Measurements from ENCODE around the gene RBPMS2.
"Not testable (repeated sequence)": the region's sequence is repeated elsewhere in the genome, so short reads cannot be mapped to it uniquely, and the experiment has no call there.

RBPMS2 gene

DNA sequence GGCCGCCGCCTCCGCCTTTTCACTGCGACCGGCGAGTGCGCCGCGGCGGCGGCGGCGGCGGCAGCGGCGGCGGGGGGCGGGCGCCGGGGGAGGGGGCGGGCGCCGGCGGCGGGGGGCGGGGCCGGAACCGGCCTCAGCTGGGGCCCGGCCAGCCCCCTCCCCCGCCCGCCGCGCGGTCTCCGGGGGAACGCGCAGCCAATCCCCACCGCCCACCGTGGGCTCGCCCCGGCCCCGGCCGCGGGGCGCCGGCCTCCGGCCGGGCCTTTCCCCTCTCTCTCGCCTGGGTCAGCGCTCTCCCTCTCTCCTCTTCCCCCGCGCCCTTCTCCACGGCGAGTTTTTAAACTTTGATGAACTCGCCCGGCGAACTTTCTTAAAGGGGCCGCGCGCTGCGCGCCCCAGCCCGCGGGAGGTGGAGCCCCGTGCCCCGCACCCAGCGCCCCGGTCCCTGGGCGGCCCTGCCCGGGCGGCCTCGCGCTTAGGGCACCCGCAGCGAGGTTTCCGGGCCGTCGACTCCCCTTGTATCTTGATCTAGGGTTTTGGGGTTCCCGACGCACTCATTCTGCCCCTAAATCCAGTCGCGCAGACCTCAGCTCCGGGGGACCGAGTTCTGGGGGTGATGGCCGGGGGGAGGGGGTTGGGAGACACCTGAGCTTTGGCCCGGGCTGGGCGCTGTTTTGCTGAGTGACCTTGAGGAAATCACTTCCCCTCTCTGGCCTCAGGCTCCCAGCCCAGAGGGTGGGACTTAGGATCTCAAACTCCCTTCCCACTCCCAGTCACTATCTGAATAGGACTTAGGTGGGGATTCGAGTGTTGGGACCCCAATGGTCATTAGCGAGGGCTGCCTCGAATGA, at the start of gene RBPMS2:
RBPMS2 (minus strand) TSS at position 39 of the 851 bp plus-strand sequence. CDS start 270 bp downstream, outside the sequence.
- no peak for DNase-seq

GRCh38 chr15:64824929-64825430, 49.6 kb upstream of the RBPMS2 start:
- DNase-seq = no peak

GRCh38 chr15:64816452-64816851, 41.1 kb upstream of the RBPMS2 start:
- no peak for DNase-seq

DNA sequence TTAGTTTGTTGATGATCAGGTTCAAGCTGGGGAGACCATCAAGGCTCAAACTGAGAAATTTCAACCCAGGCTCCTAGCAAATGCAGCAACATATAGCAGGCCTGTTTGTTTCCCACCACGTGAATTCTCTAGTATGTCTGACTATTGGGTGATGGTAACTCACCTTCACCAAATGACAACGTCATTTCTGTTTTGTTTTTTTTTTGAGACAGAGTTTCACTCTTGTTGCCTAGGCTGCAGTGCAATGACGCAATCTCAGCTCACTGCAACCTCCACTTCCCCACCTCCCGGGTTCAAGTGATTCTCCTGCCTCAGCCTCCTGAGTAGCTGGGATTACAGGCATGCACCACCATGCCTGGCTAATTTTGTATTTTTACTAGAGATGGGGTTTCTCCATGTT, 39.6 kb upstream of the RBPMS2 start:
- DNase-seq = not testable (repeated sequence)

DNA sequence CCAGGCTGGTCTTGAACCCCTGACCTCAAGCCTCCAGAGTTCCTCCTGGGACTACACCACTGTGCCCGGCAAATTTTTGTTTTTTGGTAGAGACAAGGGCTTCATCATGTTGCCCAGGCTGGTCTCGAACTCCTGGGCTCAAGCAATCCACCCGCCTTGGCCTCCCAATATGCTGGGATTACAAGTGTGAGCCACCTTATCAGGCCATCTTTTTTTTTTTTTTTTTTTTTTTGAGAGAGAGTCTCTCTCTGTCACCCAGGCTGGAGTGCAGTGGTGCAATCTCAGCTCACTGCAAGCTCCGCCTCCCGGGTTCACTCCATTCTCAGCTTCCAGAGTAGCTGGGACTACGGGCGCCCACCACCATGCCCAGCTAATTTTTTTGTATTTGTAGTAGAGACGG, 38.9 kb upstream of the RBPMS2 start:
- DNase-seq = not testable (repeated sequence)

DNA sequence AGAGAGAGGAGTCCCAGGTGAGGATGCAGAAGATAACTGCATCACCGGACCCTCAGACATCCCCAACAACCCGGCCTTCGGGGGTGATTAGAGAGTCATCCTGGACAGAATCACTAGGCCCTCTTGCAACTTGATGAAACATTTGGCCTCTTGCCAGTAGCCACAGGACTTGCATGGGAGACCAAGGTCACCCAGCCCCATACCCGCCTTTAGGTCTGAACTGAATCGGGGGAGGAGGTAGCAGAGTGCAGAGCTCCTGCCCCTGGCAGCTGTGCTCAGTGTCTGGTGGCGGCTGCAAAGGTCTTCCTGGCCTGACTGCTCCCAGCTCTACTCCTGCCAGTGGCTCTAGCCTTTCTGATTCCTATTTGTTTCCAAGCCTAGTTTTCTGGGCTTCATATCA, 37.7 kb upstream of the RBPMS2 start:
- no peak for DNase-seq

DNA sequence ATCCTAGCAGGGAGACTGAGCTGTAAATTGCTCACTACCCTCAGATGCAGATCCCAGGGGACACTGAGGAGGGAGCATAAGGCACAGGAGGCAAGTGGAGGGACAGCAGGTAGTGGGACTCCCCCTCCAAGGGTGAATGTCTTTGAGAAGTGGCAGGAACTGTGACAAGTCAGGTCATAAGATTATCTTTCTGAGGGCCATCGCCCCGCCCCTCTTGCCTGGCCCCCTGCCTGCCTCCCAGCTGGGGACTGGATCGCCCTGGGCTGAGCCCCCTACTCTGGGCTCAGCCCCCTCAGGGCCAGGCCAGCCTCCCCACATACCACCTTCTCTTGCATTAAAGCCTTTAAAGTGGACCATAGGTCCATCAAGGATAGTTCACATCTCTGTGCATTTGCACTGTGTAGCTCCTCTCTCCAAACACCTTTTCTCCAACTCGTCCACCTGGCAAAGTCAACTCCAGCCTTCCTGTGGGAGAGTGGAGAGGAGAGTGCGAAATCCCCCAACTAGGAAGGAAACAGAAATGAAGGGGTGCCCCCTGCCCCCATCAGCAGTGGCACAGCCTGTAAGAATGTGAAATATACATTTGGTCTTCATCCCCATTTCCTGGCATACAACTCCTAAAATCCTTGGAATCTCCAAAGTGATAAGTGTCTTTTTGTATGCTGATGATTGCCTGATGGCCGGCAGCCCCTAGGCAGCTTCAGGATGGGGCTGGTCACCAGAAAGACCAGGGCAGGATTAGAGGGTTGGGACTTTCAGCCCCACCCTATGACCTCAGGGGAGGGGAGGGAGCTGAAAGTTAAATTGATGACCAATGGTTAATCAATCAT, 35.3 kb upstream of the RBPMS2 start:
- DNase-seq = no peak

- DNase-seq = peak; percentile 71
Observed at GRCh38 chr15:64809649-64810496, 34.5 kb upstream of the RBPMS2 start.

- no peak for DNase-seq
Observed at GRCh38 chr15:64808785-64809453, 33.5 kb upstream of the RBPMS2 start.

DNA sequence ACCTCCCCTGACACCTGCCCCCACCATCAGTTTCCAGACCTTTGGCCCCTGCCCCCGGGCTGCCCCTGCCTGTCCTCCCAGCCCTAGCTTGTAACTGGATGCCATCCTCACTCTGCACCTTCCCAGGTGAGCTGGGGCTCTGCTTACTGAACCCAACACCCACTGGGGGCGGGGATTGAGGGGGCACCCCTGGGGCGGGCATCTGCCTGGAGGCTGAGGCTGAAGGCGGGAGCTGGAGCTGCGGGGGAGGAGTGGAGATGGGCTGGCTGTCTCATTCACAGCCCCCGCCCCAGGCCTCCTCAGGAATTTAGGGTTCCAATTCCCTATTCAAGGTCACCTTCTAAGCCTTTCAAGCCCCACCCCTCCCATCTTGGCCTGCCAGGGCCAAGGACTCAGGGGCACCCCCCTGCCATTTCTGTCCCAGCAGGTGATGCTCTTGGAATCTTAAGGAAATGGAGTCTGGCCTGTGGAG, 32.4 kb upstream of the RBPMS2 start:
- no peak for DNase-seq

GRCh38 chr15:64807051-64807749, 31.8 kb upstream of the RBPMS2 start:
- DNase-seq = no peak

DNA sequence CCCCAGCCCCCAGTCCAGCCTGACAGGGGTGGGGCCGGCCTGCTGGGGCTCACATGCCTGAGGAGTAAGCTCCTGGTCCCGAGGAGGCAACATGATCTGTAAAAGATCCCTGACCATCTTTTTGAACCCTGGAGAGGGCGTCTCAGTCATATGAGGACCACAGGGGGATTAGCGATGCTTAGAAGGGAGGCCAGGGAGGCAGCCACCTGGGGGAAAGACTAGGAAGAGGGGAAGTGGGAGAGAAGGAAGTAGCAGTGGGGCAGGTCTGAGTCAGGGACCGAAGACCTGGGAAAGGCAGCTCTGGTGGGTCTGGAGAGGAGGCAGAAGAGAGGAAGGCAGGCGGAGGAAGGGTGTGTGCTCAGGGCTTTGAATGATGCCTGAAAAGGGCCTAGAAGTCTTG, 31.1 kb upstream of the RBPMS2 start:
- DNase-seq = no peak

DNA sequence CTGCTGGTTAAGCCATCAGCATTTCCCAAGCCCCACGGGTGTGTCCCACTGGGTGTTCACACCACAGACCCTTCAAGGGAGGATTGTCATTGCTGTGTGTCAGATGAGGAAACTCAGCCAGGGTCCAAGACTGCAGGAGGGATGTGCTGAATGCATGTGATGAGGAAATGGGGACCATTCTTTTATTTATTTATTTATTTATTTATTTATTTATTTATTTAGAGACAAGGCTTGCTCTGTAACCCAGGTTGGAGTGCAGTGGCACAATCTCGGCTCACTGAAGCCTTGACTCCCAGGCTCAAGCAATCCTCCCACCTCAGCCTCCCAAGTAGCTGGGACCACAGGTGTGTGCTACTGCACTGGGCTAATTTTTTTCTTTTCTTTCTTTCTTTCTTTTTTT, 29.2 kb upstream of the RBPMS2 start:
- no peak for DNase-seq

GRCh38 chr15:64803526-64803925, 28.1 kb upstream of the RBPMS2 start:
- no peak for DNase-seq

- DNase-seq = no peak
Observed at GRCh38 chr15:64800476-64800875, 25.1 kb upstream of the RBPMS2 start.

GRCh38 chr15:64798905-64799304, 23.5 kb upstream of the RBPMS2 start:
- DNase-seq = not testable (repeated sequence)

- DNase-seq = not testable (repeated sequence)
Observed at GRCh38 chr15:64795921-64796320, 20.5 kb upstream of the RBPMS2 start.

DNA sequence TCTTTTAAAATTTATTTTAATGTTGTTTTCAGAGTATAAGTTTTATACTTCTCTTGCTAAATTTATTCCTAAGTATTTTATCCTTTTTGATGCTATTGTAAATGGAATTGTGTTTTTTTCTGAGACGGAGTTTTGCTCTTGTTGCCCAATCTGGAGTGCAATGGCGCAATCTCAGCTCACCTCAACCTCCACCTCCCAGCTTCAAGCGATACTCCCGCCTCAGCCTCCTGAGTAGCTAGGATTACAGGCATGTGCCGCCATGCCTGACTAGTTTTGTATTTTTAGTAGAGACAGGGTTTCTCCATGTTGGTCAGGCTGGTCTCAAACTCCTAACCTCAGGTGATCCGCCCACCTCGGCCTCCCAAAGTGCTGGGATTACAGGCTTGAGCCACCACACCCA, 19.9 kb upstream of the RBPMS2 start:
- not testable (repeated sequence) for DNase-seq

- DNase-seq = no peak
Observed at GRCh38 chr15:64792282-64792681, 16.9 kb upstream of the RBPMS2 start.

GRCh38 chr15:64791401-64791800, 16.0 kb upstream of the RBPMS2 start:
- no peak for DNase-seq

- no peak for DNase-seq
Observed at GRCh38 chr15:64783796-64784195, 8.4 kb upstream of the RBPMS2 start.

All from activated CD4-positive, alpha-beta T cell treated with anti-CD3 and anti-CD28 coated beads, Interleukin-2, amount 50 U/mL, for 16 hours (primary cell).